ENCODE measurements around the gene RAB3C. TPM values are rescaled to one million over a fixed set of nuclear protein-coding genes. Genes with fewer than 3 reads are reported as not detected.
"Not testable (repeated sequence)": the region's sequence is repeated elsewhere in the genome, so short reads cannot be mapped to it uniquely, and the experiment has no call there.

The RAB3C gene
- polyA plus RNA-seq, 4 donors: 0.22 to 6.5 (median 2.9) TPM

DNA sequence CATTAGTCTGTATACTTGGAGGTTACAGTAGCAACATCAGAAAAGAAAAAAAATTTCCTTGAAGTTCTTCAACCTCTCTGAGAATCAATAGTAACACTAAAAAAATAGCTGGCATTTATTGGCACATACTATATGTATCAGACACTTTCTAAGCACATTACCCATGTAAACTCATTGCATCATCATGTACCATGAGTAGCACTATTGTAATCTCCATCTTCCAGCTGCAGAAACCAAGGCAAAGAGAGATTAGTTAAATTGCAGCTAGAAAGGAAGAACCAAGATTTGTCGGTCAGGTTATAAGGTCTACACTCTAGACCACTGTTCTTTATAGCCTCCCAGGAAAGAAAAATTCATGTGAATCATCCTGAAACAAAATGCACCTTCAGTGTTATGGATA is 31.4 kb upstream of the RAB3C start:
- no peak overlapping the region for H3K4me3 ChIP-seq (ENCODE audit: low read depth in 1 of 3, low read length in 3 of 3)
- no peak overlapping the region for H3K27ac ChIP-seq (ENCODE audit: low read depth in 1 of 3, low read length in 2 of 3)
- 80 to 87% (median 81%) methylated on average over 1 of the region's 1 CpG for WGBS, 3 donors
- FAIRE-seq (no peak), DNase-seq (no peak)
- no peaks in the 10 kb centered on the region for H3K27me3 ChIP-seq (ENCODE audit: control insufficient read depth in 3 of 3, insufficient read depth in 3 of 3, low read length in 3 of 3)
- H3K36me3 ChIP-seq (ENCODE audit: control insufficient read depth in 3 of 3, insufficient read depth in 2 of 3, low read depth in 1 of 3, low read length in 3 of 3): no peaks in the 10 kb centered on the region
- no peaks in the 10 kb centered on the region for H3K9me3 ChIP-seq (ENCODE audit: control insufficient read depth in 2 of 2, insufficient read depth in 1 of 2, low read depth in 1 of 2, low read length in 1 of 2)
- H3K4me1 ChIP-seq (ENCODE audit: control insufficient read depth in 3 of 3, insufficient read depth in 2 of 3, low read depth in 1 of 3, low read length in 2 of 3): no peaks in the 10 kb centered on the region

DNA sequence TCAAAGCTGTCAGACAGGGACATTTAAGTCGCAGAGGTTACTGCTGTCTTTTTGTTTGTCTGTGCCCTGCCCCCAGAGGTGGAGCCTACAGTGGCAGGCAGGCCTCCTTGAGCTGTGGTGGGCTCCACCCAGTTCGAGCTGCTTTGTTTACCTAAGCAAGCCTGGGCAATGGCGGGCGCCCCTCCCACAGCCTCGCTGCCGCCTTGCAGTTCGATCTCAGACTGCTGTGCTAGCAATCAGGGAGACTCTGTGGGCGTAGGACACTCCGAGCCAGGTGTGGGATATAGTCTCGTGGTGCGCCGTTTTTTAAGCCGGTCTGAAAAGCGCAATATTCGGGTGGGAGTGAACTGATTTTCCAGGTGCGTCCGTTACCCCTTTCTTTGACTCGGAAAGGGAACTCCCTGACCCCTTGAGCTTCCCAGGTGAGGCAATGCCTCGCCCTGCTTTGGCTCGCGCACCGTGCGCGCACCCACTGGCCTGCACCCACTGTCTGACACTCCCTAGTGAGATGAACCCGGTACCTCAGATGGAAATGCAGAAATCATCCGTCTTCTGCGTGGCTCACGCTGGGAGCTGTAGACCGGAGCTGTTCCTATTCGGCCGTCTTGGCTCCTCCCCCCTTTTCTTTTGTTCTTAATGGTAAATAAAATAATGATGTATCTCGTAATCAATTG is 25.1 kb upstream of the RAB3C start:
- not testable (repeated sequence) for H3K9me3 ChIP-seq (ENCODE audit: control insufficient read depth in 2 of 2, insufficient read depth in 1 of 2, low read depth in 1 of 2, low read length in 1 of 2); H3K27ac ChIP-seq (ENCODE audit: low read depth in 1 of 3, low read length in 2 of 3); H3K4me3 ChIP-seq (ENCODE audit: low read depth in 1 of 3, low read length in 3 of 3); H3K4me1 ChIP-seq (ENCODE audit: control insufficient read depth in 3 of 3, insufficient read depth in 2 of 3, low read depth in 1 of 3, low read length in 2 of 3); FAIRE-seq; H3K36me3 ChIP-seq (ENCODE audit: control insufficient read depth in 3 of 3, insufficient read depth in 2 of 3, low read depth in 1 of 3, low read length in 3 of 3); H3K27me3 ChIP-seq (ENCODE audit: control insufficient read depth in 3 of 3, insufficient read depth in 3 of 3, low read length in 3 of 3); DNase-seq
- WGBS, 3 donors: 81 to 87% (median 85%) methylated on average over 27 to 32 of the region's 32 CpGs

DNA sequence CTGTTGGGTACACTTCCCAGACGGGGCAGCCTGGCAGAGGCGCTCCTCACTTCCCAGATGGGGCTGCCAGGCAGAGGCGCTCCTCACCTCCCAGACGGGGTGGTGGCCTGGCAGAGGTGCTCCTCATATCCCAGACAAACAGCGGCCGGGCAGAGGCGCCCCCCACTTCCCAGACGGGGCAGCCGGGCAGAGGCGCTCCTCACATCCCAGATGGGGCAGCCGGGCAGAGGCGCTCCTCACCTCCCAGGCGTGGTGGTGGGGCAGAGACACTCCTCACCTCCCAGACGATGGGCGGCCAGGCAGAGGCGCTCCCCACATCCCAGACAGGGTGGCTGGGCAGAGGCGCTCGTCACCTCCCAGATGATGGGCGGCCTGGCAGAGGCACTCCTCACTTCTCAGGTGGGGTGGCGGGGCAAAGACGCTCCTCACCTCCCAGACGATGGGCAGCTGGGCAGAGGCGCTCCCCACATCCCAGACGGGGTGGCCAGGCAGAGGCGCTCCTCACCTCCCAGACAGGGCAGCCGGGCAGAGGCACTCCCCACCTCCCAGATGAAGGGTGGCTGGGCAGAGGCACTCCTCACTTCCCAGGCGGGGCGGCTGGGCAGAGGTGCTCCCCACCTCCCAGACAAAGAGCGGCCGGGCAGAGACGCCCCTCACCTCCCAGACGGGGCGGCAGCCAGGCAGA is 19.7 kb upstream of the RAB3C start:
- not testable (repeated sequence) for H3K4me1 ChIP-seq (ENCODE audit: control insufficient read depth in 3 of 3, insufficient read depth in 2 of 3, low read depth in 1 of 3, low read length in 2 of 3); H3K36me3 ChIP-seq (ENCODE audit: control insufficient read depth in 3 of 3, insufficient read depth in 2 of 3, low read depth in 1 of 3, low read length in 3 of 3); H3K27me3 ChIP-seq (ENCODE audit: control insufficient read depth in 3 of 3, insufficient read depth in 3 of 3, low read length in 3 of 3); H3K4me3 ChIP-seq (ENCODE audit: low read depth in 1 of 3, low read length in 3 of 3); FAIRE-seq; H3K27ac ChIP-seq (ENCODE audit: low read depth in 1 of 3, low read length in 2 of 3); DNase-seq
- WGBS, 3 donors: 93 to 96% (median 96%) methylated on average over 31 to 33 of the region's 33 CpGs
- H3K9me3 ChIP-seq (ENCODE audit: control insufficient read depth in 2 of 2, insufficient read depth in 1 of 2, low read depth in 1 of 2, low read length in 1 of 2): peaks cover 0 to 19% of the 10 kb centered on the region in 2 donors

DNA sequence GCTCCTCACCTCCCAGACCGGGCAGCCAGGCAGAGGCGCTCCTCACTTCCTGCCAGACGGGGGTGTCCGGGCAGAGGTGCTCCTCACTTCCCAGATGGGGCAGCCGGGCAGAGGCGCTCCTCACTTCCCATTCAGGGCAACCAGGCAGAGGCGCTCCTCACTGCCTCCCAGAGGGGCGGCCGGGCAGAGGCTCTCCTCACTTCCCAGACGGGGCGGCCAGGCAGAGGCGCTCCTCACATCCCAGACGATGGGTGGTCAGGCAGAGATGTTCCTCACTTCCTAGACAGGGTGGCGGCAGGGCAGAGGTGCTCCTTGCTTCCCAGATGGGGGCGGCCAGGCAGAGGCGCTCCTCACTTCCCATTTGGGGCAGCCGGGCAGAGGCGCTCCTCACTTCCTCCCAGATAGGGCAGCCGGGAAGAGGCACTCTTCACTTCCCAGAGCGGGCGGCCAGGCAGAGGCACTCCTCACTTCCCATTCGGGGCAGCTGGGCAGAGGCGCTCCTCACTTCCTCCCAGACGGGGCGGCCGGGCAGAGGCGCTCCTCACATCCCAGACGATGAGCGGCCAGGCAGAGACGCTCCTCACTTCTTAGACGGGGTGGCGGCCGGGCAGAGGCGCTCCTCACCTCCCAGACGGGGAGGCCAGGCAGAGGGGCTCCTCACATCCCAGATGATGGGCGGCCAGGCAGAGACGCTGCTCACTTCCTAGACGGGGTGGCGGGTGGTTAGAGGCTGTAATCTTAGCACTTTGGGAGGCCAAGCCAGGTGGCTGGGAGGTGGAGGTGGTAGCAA is 18.6 kb upstream of the RAB3C start:
- peaks cover 0 to 19% of the 10 kb centered on the region in 2 donors for H3K9me3 ChIP-seq (ENCODE audit: control insufficient read depth in 2 of 2, insufficient read depth in 1 of 2, low read depth in 1 of 2, low read length in 1 of 2)
- DNase-seq; H3K36me3 ChIP-seq (ENCODE audit: control insufficient read depth in 3 of 3, insufficient read depth in 2 of 3, low read depth in 1 of 3, low read length in 3 of 3); H3K4me3 ChIP-seq (ENCODE audit: low read depth in 1 of 3, low read length in 3 of 3); H3K27ac ChIP-seq (ENCODE audit: low read depth in 1 of 3, low read length in 2 of 3); FAIRE-seq; H3K27me3 ChIP-seq (ENCODE audit: control insufficient read depth in 3 of 3, insufficient read depth in 3 of 3, low read length in 3 of 3); H3K4me1 ChIP-seq (ENCODE audit: control insufficient read depth in 3 of 3, insufficient read depth in 2 of 3, low read depth in 1 of 3, low read length in 2 of 3): not testable (repeated sequence)
- 92 to 94% (median 94%) methylated on average over 35 to 39 of the region's 39 CpGs for WGBS, 3 donors

DNA sequence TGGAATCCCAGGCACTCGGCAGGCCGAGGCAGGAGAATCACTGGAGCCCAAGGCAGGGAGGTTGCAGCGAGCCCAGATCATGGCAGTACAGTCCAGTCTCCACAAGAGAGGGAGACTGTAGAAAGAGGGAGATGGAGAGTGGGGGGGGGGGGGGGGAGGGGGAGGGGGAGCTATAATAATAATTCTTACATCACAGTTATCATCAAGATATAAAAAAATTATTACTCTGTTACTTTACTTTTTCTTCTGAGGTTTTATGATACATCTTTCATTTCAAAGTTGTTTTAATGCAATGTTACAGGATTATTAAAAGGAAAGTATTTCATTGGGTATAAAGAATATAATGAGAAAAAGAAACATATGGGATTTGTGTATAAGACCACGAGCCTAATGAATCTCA is 17.8 kb upstream of the RAB3C start:
- Histone ChIP-seq H3K4me3 (ENCODE audit: low read depth in 1 of 3, low read length in 3 of 3) (no peak overlapping the region), H3K36me3 (ENCODE audit: control insufficient read depth in 3 of 3, insufficient read depth in 2 of 3, low read depth in 1 of 3, low read length in 3 of 3) (no peaks in the 10 kb centered on the region), H3K9me3 (ENCODE audit: control insufficient read depth in 2 of 2, insufficient read depth in 1 of 2, low read depth in 1 of 2, low read length in 1 of 2) (peaks cover 0 to 19% of the 10 kb centered on the region in 2 donors), H3K27me3 (ENCODE audit: control insufficient read depth in 3 of 3, insufficient read depth in 3 of 3, low read length in 3 of 3) (no peaks in the 10 kb centered on the region), H3K27ac (ENCODE audit: low read depth in 1 of 3, low read length in 2 of 3) (no peak overlapping the region), H3K4me1 (ENCODE audit: control insufficient read depth in 3 of 3, insufficient read depth in 2 of 3, low read depth in 1 of 3, low read length in 2 of 3) (no peaks in the 10 kb centered on the region)
- FAIRE-seq (no peak), DNase-seq (no peak)
- 88 to 93% (median 92%) methylated on average over 4 of the region's 4 CpGs for WGBS, 3 donors

DNA sequence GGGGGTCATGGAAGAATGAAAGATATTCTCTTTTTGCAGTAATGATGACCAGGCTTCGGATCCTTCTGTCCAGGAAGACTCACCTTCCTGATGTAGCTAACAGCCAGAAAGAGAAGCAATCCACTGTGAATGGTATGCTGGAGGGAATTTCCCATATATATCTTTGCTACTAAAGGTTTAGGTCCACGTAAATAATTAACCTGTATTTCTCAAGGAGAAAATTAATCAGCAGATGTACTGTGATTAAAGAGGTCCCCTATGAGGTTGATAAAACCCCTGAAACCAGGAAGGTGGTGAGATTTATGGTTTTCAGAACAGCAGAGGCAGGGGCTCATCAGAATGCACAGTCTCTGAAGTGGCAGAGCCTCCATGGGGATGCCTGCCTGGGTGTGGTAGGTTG is 11.4 kb upstream of the RAB3C start:
- 15 to 63% (median 34%) methylated on average over 2 of the region's 2 CpGs for WGBS, 3 donors
- no peak overlapping the region for H3K4me3 ChIP-seq (ENCODE audit: low read depth in 1 of 3, low read length in 3 of 3)
- peaks cover 0 to 15% (median 0%) of the 10 kb centered on the region in 3 donors for H3K4me1 ChIP-seq (ENCODE audit: control insufficient read depth in 3 of 3, insufficient read depth in 2 of 3, low read depth in 1 of 3, low read length in 2 of 3)
- DNase-seq (peak; percentile 56 to 61), FAIRE-seq (no peak)
- H3K36me3 ChIP-seq (ENCODE audit: control insufficient read depth in 3 of 3, insufficient read depth in 2 of 3, low read depth in 1 of 3, low read length in 3 of 3): no peaks in the 10 kb centered on the region
- peaks cover 0 to 9% of the 10 kb centered on the region in 2 donors for H3K9me3 ChIP-seq (ENCODE audit: control insufficient read depth in 2 of 2, insufficient read depth in 1 of 2, low read depth in 1 of 2, low read length in 1 of 2)
- H3K27me3 ChIP-seq (ENCODE audit: control insufficient read depth in 3 of 3, insufficient read depth in 3 of 3, low read length in 3 of 3): no peaks in the 10 kb centered on the region
- no peak overlapping the region for H3K27ac ChIP-seq (ENCODE audit: low read depth in 1 of 3, low read length in 2 of 3)

DNA sequence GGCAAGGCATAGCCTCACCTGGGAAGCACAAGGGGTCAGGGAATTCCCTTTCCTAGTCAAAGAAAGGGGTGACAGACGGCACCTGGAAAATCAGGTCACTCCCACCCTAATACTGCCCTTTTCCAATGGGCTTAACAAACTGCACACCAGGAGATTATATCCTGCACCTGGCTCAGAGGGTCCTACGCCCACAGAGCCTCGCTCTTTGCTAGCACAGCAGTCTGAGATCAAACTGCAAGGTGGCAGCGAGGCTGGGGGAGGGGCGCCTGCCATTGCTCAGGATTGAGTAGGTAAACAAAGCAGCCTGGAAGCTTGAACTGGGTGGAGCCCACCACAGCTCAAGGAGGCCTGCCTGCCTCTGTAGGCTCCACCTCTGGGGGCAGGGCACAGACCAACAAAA is 9.9 kb upstream of the RAB3C start:
- not testable (repeated sequence) for DNase-seq; H3K36me3 ChIP-seq (ENCODE audit: control insufficient read depth in 3 of 3, insufficient read depth in 2 of 3, low read depth in 1 of 3, low read length in 3 of 3); H3K9me3 ChIP-seq (ENCODE audit: control insufficient read depth in 2 of 2, insufficient read depth in 1 of 2, low read depth in 1 of 2, low read length in 1 of 2); FAIRE-seq; H3K4me3 ChIP-seq (ENCODE audit: low read depth in 1 of 3, low read length in 3 of 3); H3K27me3 ChIP-seq (ENCODE audit: control insufficient read depth in 3 of 3, insufficient read depth in 3 of 3, low read length in 3 of 3); H3K27ac ChIP-seq (ENCODE audit: low read depth in 1 of 3, low read length in 2 of 3)
- 80 to 86% (median 84%) methylated on average over 5 of the region's 5 CpGs for WGBS, 3 donors
- H3K4me1 ChIP-seq (ENCODE audit: control insufficient read depth in 3 of 3, insufficient read depth in 2 of 3, low read depth in 1 of 3, low read length in 2 of 3): peaks cover 0 to 15% (median 0%) of the 10 kb centered on the region in 3 donors

DNA sequence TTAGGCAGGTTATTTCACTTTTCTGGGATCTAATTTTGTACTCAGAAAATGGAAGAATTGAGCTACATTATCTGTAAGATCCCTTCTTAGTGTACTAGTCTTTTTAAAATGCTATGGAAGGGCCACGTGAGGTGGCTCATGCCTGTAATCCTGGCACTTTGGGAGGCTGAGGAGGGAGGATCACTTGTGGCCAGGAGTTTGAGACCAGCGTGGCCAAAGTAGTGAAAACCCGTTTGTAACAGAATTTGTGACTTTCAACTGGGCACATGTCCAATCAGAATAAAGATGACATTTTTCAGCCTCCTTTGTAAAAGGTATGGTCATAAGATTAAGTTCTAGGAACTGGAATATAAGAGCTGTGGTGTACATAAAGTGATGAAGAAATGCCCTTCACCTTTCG is 3.1 kb upstream of the RAB3C start:
- FAIRE-seq: no peak
- Histone ChIP-seq H3K27me3 (ENCODE audit: control insufficient read depth in 3 of 3, insufficient read depth in 3 of 3, low read length in 3 of 3) (peaks cover 0 to 17% (median 10%) of the 10 kb centered on the region in 3 donors), H3K36me3 (ENCODE audit: control insufficient read depth in 3 of 3, insufficient read depth in 2 of 3, low read depth in 1 of 3, low read length in 3 of 3) (no peaks in the 10 kb centered on the region), H3K27ac (ENCODE audit: low read depth in 1 of 3, low read length in 2 of 3) (no peak overlapping the region), H3K4me3 (ENCODE audit: low read depth in 1 of 3, low read length in 3 of 3) (no peak overlapping the region), H3K4me1 (ENCODE audit: control insufficient read depth in 3 of 3, insufficient read depth in 2 of 3, low read depth in 1 of 3, low read length in 2 of 3) (peaks cover 0 to 9% (median 5%) of the 10 kb centered on the region in 3 donors), H3K9me3 (ENCODE audit: control insufficient read depth in 2 of 2, insufficient read depth in 1 of 2, low read depth in 1 of 2, low read length in 1 of 2) (no peaks in the 10 kb centered on the region)
- DNase-seq: no peak
- 60 to 74% (median 60%) methylated on average over 4 of the region's 4 CpGs for WGBS, 3 donors

All from small intestine (tissue), 7 donors.